ENCODE measurements around the gene PLAU.
"Not testable (repeated sequence)": the region's sequence is repeated elsewhere in the genome, so short reads cannot be mapped to it uniquely, and the experiment has no call there.

The PLAU gene

DNA sequence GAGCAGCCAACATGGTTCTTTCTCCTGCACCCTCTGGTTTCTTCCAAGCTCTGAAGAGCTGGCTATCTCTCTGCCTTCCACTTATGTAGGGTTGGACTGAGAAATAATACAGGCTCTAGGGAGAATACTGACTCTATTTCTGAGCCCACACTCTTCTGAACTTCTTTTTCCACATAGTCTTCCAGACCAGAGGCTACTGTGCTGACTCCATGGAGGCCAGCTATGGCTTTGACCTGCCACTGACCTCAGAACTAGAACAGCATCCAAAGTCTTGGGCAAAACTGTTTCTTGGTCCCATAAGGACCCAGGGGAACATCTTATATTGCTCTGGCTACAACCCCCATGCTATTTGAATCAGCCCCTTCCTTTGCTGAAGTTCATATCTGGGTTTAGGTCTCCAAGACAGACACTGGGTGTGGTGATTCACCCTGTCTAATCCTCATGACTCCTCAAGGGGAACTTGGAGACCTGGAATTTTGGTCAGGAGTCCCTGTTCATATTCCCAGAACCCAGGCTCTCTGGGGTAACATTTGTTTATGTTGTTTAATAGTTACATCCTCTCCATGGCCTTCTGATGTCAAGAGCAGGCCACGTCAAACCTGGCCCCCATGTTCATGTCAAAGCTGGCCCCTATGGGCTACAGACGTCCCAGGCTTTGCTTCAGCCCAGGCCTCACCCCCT is 12.1 kb upstream of the PLAU start:
- peak; percentile 50 for DNase-seq (ENCODE audit: low read depth)

DNA sequence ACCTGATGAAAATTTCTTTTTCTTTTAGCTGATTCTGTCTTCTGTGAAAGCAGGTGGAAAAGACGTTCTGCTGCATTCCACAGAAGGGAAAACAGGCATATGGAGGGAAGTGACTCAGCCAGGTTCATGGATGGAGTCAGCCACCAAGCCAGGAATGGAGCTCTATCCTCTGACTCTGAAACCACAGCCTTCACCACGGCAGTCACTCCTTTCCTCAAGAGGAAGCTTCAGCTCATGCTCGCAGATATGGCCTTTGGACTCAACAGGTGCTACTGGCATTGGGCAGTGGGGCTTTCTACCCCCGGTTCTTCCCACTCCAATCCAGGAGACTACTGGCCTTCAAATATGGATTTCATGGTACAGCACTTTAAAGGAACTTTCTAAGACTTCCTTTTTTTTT is 11.5 kb upstream of the PLAU start:
- peak; percentile 93 for DNase-seq (ENCODE audit: low read depth)

DNA sequence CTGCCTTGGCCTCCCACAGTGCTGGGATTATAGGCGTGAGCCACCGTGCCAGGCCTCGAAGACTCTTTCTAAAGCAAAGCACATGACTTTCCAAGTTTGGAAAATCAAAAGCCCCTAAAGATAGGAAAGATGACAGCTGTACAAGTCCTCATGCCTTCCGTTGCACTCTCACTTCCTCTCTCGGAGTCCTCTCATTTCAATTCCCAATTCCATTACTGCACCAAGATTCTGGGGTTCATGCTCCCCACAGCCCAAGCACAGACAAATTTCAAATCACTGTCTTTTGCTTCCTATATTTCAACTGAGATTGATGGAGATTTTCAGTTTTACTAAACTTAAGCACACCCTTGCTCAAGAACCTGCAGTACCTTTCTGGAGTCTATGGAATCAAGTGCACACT is 10.9 kb upstream of the PLAU start:
- no peak for DNase-seq (ENCODE audit: low read depth)

DNA sequence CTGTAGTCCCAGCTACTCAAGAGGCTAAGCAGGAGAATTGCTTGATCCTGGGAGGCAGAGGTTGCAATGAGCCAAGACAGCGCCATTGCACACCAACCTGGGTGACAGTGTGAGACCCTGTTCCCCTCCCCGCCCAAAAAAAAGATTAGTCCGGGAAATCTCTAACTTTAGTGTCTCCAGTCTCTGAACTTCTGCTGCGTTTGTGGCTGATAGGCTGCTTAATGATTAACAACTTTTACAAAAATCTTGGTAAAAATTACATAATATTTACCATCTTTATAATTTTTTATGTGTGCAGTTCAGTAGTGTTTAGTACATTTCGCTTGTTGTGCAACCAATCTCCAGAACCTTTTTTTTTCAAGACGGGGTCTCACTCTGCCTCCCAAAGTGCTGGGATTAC is 9.7 kb upstream of the PLAU start:
- no peak for DNase-seq (ENCODE audit: low read depth)

DNA sequence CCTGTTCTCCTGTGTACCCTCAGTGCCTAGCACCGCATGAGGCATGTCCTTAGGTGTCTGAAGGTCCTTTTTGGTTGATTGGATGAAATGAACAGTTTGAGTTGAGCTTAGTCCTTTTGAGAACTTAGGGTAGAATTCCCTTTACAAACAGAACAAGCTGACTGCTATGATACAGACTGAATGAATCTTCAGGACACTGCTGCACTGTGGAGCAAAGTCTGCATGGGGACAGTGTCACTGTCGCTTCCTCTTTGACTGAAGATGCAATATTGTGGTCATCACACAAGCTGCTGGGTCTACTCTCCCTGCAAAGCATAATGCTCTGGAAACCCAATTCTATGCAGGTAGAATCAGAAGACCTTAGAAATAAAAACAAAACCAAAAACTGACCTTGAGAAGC is 8.6 kb upstream of the PLAU start:
- DNase-seq (ENCODE audit: low read depth) = no peak

DNA sequence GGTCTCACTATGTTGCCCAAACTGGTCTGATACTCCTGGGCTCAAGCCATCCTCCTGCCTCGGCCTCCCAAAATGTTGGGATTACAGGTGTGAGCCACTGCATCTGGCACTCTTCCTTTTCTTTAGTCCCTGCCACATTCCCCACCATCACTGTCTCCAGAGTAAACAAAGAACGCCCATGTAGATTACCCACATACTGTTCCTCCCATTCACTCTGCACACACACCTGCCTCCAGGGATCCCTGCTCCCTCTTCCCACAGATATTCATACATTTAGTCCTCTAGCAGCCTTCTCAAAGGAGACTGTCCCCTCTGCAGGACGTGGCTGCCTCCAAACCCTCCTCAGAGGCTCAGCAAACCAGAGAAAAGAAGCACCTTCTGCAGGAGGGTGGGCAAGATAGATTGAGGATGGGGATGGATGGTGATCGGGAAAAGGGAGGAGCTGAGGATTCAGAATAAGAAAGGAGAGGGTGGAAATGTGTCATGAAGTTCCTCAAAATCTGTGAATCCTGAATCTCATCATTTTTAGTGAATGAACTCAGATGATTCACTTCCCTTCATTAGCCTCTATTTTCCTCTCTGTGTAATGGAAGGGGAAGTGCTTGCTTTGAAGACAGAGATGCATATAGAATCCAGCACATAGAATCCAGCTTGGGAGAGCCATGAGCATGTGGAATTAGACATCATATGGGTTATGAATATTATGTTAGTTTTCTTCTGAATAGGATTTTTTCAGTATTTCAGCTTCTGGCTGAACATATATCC is 5.5 kb upstream of the PLAU start:
- DNase-seq (ENCODE audit: low read depth) = peak; percentile 24

DNA sequence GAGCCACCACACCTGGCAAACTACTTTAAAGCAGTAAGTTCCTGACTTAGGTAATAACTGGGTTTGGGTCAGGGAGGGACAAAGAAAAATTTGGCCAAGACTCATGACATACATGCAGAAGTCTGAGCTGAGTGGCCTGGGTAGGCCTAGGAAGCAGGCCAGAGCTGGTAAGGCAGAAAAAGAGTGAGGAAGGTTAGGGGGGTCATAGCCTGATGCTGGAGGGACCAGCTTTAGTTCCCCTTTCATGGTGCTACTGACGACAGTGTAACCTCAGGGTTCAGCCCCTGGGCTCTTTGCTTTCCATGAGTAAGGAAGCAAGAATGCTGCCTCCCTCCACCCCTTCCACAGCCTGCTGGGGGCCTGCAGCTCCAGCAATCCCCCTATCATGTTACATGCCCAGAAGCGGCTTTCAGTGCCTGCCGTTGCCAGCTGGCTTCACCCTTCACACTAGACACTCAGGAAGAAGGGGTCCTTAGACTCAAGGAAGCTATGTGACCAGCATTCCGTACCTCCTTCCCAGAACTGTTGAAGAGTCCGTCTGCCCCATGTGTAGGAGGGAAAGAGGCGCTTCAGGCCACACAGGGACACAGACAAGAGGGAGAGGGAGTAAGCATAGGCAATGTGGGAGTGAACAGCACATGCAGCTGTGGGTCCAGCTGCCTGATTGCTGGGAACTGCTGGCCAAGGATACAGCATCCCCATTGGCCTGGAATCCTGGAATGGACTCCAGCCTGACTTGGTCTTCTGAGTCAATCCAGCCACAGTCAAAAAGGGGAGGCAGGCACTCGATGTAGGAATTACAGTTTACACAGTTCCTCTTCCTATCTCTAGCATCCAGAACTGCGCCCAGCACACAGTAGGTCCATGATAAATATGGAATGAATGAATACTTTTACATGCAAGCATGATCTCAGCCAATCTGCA is 4.1 kb upstream of the PLAU start:
- peak; percentile 99 for DNase-seq (ENCODE audit: low read depth)

DNA sequence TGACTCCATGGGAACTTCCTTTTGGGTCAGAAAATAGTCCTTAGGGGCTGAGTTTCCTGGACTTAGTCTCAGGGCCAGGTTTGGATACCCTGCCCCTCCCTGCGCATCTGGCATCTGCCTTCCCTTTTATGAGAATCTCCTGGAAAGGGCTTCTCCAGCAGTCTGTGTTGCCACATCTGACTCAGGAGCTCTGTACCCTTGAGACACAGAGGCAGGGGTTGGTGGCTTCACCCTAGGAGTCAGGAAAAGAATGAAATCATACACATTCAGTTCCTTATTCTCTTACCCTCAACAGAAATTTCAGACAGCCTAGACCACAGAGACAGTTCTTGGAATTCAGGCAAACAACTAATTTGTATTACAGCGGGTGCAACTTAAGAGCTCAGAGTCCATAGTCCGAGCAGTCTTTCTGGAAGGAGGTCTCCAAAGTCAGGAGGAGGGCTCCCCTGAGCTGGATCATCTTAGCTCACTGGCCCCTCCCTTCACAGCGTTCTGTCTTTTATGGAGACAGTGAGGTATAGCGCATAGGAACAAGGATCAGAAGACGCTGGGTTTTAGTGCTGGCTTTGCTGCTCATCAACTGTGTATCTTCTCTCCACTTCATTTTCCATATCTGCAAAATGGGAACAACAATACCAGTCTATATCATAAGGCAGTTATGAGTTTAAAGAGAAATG is 3.0 kb upstream of the PLAU start:
- DNase-seq (ENCODE audit: low read depth) = peak; percentile 74

DNA sequence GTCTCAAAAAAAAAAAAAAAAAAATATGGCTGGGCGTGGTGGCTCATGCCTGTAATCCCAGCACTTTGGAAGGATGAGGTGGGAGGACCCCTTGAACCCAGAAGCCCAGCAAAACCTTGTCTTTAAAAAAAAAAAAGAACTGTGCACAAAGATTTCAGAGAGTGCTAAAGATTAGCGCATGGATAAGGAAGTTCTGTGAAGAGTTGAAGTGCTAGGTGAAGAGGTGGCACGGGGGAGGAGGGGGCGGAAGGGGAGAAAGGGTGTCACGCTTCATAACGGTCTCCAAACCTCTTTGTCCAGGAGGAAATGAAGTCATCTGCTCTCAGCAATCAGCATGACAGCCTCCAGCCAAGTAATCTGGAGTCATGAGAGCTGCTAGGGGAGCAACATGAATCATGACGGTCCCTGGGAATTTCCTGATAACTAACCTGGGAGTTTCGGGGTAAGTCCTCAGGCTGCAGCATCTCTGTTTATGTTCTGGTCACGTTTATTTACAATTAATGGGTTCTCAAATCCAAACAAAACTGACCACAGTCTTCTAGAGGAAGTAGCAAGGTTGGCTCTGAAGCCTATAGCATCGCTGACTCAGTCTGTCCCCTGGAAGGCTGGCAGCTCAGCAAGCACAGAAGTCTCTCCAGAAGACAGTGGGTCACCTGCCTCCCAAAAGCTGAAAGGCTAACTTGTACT is 1.9 kb upstream of the PLAU start:
- peak; percentile 99 for DNase-seq (ENCODE audit: low read depth)

DNA sequence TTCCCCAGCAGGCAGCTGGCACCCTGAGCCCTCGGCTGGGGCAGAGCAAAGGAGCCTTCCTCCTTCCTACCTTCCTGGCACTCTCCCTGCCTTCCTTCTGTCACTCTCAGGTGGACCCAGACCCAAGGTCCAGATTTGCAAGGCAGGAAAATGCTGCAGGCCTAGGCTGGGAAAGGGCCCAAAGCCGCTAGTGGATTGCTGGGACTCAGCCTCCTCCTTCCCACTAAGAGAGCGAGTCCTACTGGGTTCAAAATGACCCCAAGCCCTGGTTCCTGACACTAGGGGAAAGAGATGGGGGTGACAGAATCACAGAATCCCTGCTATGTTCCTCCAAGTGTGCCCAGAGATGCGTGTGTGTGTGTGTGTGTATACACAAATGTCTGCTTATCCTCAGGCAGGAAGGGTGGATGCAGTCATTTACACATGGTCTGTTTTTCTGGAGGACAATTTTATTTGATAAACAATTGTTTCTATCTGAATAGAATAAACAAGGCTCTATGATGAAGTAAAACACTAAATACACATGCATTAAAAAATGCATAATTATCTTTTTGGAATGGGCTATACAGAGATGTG is 1.3 kb upstream of the PLAU start:
- DNase-seq (ENCODE audit: low read depth) = no peak

DNA sequence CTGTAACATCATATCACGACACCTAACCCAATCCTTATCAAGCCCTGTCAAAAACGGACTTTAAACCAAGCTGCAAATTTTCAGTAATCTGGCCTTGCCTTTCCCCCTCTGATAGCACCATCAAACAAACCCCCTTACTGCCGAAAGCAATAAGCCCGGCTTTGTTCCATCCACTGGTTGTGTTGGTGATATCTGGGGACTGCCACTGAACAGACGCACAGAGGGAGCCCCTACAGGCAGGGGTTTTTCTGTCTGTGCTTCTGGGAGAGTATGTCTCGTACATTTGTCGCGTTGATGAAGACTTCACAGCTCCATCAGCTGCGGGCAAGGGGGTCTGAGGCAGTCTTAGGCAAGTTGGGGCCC is 550 bp upstream of the PLAU start:
- no peak for DNase-seq (ENCODE audit: low read depth)

DNA sequence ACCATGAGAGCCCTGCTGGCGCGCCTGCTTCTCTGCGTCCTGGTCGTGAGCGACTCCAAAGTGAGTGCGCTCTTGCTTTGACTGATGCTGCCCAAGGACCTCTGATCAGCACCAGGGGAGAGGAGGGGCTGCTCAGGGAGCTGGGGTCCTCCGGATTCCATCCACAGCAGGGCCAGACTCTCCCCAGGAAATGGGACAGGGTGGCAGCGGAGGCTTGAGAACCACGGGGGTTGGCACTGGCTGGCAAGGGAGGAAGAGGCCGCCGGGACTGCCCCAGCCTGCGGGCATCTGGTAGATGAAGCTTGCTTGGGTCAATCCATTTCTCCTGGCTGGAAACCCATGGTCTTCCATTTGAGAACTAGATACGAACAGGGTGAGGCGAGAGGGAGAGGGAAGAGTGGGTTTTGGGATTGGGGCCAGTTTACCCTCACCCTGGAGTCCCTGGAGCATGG is 647 bp downstream of the PLAU start:
- DNase-seq (ENCODE audit: low read depth) = no peak

DNA sequence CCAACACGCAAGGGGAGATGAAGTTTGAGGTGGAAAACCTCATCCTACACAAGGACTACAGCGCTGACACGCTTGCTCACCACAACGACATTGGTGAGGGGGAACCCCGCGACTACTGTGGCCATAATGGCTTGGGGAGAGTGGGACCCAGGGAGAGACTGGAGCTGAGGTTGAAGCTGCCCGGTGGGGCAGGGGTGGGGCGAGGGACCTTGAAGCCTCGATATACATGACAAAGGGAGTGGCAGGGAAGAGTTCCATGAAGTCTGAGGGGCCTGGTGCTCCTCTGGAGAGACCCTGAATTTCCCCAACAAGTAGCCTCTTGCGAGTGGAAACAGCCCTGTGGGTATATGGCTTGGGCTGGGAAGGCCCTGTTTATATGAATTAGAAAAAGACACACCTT is 3.1 kb downstream of the PLAU start:
- DNase-seq (ENCODE audit: low read depth) = no peak

DNA sequence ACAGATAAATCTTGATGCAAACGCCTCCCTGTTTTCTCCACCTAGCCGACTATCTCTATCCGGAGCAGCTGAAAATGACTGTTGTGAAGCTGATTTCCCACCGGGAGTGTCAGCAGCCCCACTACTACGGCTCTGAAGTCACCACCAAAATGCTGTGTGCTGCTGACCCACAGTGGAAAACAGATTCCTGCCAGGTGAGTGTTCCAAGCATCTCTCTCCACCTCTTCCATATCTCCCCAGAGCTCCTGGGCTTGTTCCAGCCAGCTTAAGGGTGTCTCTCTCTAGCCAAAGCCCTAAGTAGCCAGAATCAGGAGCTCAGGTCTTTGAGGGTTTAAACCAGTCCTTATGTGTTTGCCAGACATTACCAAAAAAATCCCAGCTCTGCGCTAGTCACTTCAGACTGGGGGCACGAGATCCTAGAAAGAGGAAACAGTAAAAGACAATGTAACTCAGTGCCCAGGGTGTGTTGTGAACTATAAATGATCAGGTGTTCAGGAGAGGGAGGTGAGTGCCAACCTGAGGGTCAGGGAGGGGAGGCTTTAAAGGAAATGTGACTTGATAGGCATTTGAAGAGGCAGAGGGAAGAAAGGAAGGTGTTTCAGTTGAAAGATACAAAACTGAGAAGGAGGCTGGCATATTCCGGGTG is 4.4 kb downstream of the PLAU start:
- no peak for DNase-seq (ENCODE audit: low read depth)

DNA sequence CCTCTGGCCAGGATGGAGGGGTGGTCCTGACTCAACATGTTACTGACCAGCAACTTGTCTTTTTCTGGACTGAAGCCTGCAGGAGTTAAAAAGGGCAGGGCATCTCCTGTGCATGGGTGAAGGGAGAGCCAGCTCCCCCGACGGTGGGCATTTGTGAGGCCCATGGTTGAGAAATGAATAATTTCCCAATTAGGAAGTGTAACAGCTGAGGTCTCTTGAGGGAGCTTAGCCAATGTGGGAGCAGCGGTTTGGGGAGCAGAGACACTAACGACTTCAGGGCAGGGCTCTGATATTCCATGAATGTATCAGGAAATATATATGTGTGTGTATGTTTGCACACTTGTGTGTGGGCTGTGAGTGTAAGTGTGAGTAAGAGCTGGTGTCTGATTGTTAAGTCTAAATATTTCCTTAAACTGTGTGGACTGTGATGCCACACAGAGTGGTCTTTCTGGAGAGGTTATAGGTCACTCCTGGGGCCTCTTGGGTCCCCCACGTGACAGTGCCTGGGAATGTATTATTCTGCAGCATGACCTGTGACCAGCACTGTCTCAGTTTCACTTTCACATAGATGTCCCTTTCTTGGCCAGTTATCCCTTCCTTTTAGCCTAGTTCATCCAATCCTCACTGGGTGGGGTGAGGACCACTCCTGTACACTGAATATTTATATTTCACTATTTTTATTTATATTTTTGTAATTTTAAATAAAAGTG is 6.0 kb downstream of the PLAU start:
- DNase-seq (ENCODE audit: low read depth) = no peak

DNA sequence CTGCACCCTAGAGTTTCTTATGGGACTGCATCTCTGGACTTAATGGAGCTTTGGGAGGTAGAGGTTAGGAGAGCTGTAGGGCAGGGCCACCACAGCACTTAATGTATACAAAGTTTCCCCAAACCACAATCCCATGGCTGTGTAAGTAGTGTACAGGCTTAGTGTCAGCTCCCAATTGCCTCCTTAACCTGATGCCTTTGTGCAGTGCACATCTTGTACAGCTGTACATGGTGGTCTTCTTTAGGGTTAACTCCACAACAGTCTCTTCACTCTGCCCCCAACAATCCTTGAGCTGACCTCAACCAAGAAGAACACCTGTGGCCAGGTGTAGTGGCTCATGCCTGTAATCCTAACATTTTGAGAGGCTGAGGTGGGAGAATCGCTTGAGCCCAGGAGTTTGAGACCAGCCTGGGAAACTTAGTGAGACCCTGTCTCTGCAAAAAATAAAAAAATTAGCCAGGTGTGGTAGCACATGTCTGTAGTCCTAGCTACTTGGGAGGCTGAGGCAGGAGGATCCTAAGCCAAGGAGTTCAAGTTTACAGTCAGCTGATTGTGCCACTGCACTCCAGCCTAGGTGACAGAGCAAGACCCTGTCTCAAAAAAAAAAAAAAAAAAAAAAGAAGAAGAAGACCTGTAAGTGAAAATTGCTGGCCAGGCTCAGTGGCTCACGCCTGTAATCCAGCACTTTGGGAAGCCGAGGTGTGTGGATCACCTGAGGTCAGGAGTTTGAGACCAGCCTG is 6.8 kb downstream of the PLAU start:
- no peak for DNase-seq (ENCODE audit: low read depth)

DNA sequence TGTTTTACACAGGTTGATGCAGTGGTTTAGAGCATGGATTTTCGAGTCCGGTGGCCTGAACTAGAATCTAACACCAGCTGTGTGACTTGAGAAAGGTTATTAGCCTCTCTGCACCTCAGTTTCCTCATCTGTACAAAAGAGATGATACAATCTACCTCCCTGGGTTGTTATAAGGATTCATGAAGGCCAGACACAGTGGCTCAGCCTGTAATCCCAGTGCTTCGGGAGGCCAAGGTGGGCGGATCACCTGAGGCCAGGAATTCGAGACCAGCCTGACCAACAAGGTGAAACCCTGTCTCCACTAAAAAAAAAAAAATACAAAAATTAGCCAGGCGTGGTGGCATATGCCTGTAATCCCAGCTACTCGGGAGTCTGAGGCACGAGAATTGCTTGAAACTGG is 8.5 kb downstream of the PLAU start:
- DNase-seq (ENCODE audit: low read depth) = not testable (repeated sequence)

DNA sequence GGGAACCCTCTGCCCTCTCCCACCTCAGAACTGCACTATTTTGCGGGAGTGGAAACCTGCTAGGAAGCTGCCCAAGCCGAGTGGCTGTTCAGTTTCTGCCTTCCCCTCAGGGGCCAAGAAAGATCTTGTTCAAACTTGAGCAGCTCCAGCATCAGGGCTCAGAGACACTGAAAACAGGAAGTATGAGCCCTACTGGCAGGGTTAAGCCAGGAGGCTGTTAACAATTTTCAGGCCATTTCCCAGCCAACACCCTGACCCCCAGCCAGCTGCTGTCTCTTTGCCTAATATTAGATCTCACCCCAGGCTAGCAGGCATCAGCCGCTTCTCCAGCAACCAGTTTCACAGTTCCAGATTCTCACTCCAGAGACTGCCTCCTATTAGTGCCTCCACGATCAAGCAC is 9.2 kb downstream of the PLAU start:
- DNase-seq (ENCODE audit: low read depth) = peak; percentile 67
